Neural crest cell (in vitro differentiated cells): Measurements from ENCODE around the gene TSEN15. TPM values are rescaled to one million over a fixed set of nuclear protein-coding genes. Genes with fewer than 3 reads are reported as not detected.

Experiments
- DNase-seq: peaks from one replicate; pipeline ENCODE4 v3.0.0; 2021; ENCODE audit warnings: low read depth, mixed read lengths, low spot score
- H3K27ac Mint-ChIP-seq: one replicate; pipeline ENCODE4 v1.8.0; 2021; ENCODE audit warnings: mild to moderate bottlenecking, mixed read lengths; ENCODE audit not compliant: unreplicated experiment
- H3K27me3 Mint-ChIP-seq: 2 replicates; pipeline ENCODE4 v1.8.0; 2021; ENCODE audit warnings: low read depth, mild to moderate bottlenecking, mixed read lengths
- H3K36me3 Mint-ChIP-seq: 2 replicates; pipeline ENCODE4 v1.8.0; 2021; ENCODE audit warnings: low read depth, mild to moderate bottlenecking, mixed read lengths
- H3K4me1 Mint-ChIP-seq: 2 replicates; pipeline ENCODE4 v1.8.0; 2021; ENCODE audit warnings: mixed read lengths
- H3K4me3 Mint-ChIP-seq: one replicate; pipeline ENCODE4 v1.8.0; 2021; ENCODE audit warnings: mild to moderate bottlenecking, mixed read lengths
- H3K9me3 Mint-ChIP-seq: 2 replicates; pipeline ENCODE4 v1.8.0; 2021; ENCODE audit warnings: mixed read lengths
- CTCF ChIP-seq: fragments of 200-600 bp; sonication (generic); conservative IDR thresholded peaks from 2 replicates; pipeline ENCODE4 v1.5.0; 2021; ENCODE audit warnings: antibody characterized with exemption, mild to moderate bottlenecking
- total RNA-seq: library from RNA; stranded (reverse); gene quantifications from 2 replicates; pipeline ENCODE4 v1.2.1, GENCODE V29; 2021

The TSEN15 gene
- total RNA-seq, 1 donor from 2014 or later: 50.5 TPM

- DNase-seq: no peak
- Mint-ChIP-seq H3K4me1 (peaks cover 38% of the 10 kb centered on the region), H3K27me3 (no peaks in the 10 kb centered on the region), H3K27ac (no peak overlapping the region), H3K9me3 (peaks cover 3% of the 10 kb centered on the region), H3K36me3 (peaks cover 29% of the 10 kb centered on the region), H3K4me3 (no peak overlapping the region)
- TF ChIP-seq CTCF: no peak
Observed at GRCh38 chr1:184059887-184060286, 8.4 kb downstream of the TSEN15 start.

- TF ChIP-seq CTCF: no peak
- no peaks in the 10 kb centered on the region for H3K27me3 Mint-ChIP-seq
- no peak overlapping the region for H3K27ac Mint-ChIP-seq
- no peak overlapping the region for H3K4me3 Mint-ChIP-seq
- no peak for DNase-seq
- peaks cover 3% of the 10 kb centered on the region for H3K9me3 Mint-ChIP-seq
- H3K4me1 Mint-ChIP-seq: peaks cover 38% of the 10 kb centered on the region
- peaks cover 27% of the 10 kb centered on the region for H3K36me3 Mint-ChIP-seq
Observed at GRCh38 chr1:184060316-184060715, 8.8 kb downstream of the TSEN15 start.

- Mint-ChIP-seq H3K36me3 (peaks cover 35% of the 10 kb centered on the region), H3K4me3 (no peak overlapping the region), H3K9me3 (peaks cover 3% of the 10 kb centered on the region), H3K27ac (peak overlapping the region; percentile 70), H3K27me3 (no peaks in the 10 kb centered on the region), H3K4me1 (peaks cover 38% of the 10 kb centered on the region)
- no peak for TF ChIP-seq CTCF
- no peak for DNase-seq
Observed at GRCh38 chr1:184061396-184062003, 10.0 kb downstream of the TSEN15 start.

- Mint-ChIP-seq H3K4me3 (peak overlapping the region; percentile 49), H3K9me3 (peaks cover 3% of the 10 kb centered on the region), H3K36me3 (peaks cover 38% of the 10 kb centered on the region), H3K27ac (peak overlapping the region; percentile 47), H3K4me1 (peaks cover 30% of the 10 kb centered on the region), H3K27me3 (no peaks in the 10 kb centered on the region)
- DNase-seq: no peak
- no peak for TF ChIP-seq CTCF
Observed at GRCh38 chr1:184062640-184063286, 11.2 kb downstream of the TSEN15 start.

- DNase-seq: no peak
- H3K27me3 Mint-ChIP-seq: no peaks in the 10 kb centered on the region
- no peak overlapping the region for H3K27ac Mint-ChIP-seq
- H3K9me3 Mint-ChIP-seq: no peaks in the 10 kb centered on the region
- no peak for TF ChIP-seq CTCF
- H3K36me3 Mint-ChIP-seq: peaks cover 28% of the 10 kb centered on the region
- no peak overlapping the region for H3K4me3 Mint-ChIP-seq
- peaks cover 43% of the 10 kb centered on the region for H3K4me1 Mint-ChIP-seq
Observed at GRCh38 chr1:184065559-184065958, 14.0 kb downstream of the TSEN15 start.
